Trophoblast cell (in vitro differentiated cells and primary cell): ENCODE results near the gene ASPG.
A peak's percentile ranks its signal among the peaks of the same experiment; 100 is the strongest.

Source experiments
- DNase-seq, 2 donors: peaks; one replicate each; pipeline ENCODE4 v3.0.0-alpha.2; 2016
- H2AFZ ChIP-seq: 2 replicates; pipeline ENCODE4 v1.6.1; 2013; ENCODE audit warnings: low read length, moderate library complexity, mild to moderate bottlenecking; ENCODE audit not compliant: insufficient read depth, poor library complexity
- H2AK5ac ChIP-seq: 2 replicates; pipeline ENCODE4 v1.6.1; 2013; ENCODE audit warnings: mild to moderate bottlenecking, low read length
- H2BK120ac ChIP-seq: 2 replicates; pipeline ENCODE4 v1.6.1; 2013; ENCODE audit warnings: low read length, mild to moderate bottlenecking, moderate library complexity; ENCODE audit not compliant: insufficient read depth, poor library complexity
- H2BK12ac ChIP-seq: 2 replicates; pipeline ENCODE4 v1.6.1; 2013; ENCODE audit warnings: mild to moderate bottlenecking, low read length, moderate library complexity
- H2BK5ac ChIP-seq: 2 replicates; pipeline ENCODE4 v1.6.1; 2013; ENCODE audit warnings: low read length, low read depth, moderate library complexity, mild to moderate bottlenecking; ENCODE audit not compliant: poor library complexity
- H3K14ac ChIP-seq: 2 replicates; pipeline ENCODE4 v1.6.1; 2013; ENCODE audit warnings: mild to moderate bottlenecking, low read length
- H3K18ac ChIP-seq: 2 replicates; pipeline ENCODE4 v1.6.1; 2013; ENCODE audit warnings: mild to moderate bottlenecking, low read length
- H3K23ac ChIP-seq: 2 replicates; pipeline ENCODE4 v1.6.1; 2013; ENCODE audit warnings: low read length
- H3K27ac ChIP-seq: 2 replicates; pipeline ENCODE4 v1.5.1; 2013; ENCODE audit warnings: low read depth, mild to moderate bottlenecking, inconsistent platforms, low read length, moderate library complexity
- H3K27me3 ChIP-seq: 2 replicates; pipeline ENCODE4 v1.6.1; 2013; ENCODE audit warnings: inconsistent platforms, mild to moderate bottlenecking, low read length, moderate library complexity; ENCODE audit not compliant: insufficient read depth
- H3K36me3 ChIP-seq, 2 experiments: 1 replicate in 1 of 2; 2 replicates in 1 of 2; pipeline ENCODE4 v1.6.1; 2013; ENCODE audit warnings: low read length in 2 of 2, mild to moderate bottlenecking in 2 of 2, moderate library complexity in 1 of 2; ENCODE audit not compliant: insufficient read depth in 2 of 2, control insufficient read depth in 1 of 2
- H3K4ac ChIP-seq: 2 replicates; pipeline ENCODE4 v1.6.1; 2013; ENCODE audit warnings: low read depth, mild to moderate bottlenecking, low read length, moderate library complexity
- H3K4me1 ChIP-seq, 2 experiments: 1 replicate in 1 of 2; 2 replicates in 1 of 2; pipeline ENCODE4 v1.6.1; 2013; ENCODE audit warnings: low read length in 2 of 2, mild to moderate bottlenecking in 2 of 2, moderate library complexity in 1 of 2; ENCODE audit not compliant: insufficient read depth in 2 of 2, control insufficient read depth in 1 of 2
- H3K4me2 ChIP-seq: 2 replicates; pipeline ENCODE4 v1.6.1; 2013; ENCODE audit warnings: inconsistent platforms, mild to moderate bottlenecking, low read length, moderate library complexity
- H3K4me3 ChIP-seq: 2 replicates; pipeline ENCODE4 v1.5.1; 2013; ENCODE audit warnings: mild to moderate bottlenecking, low read depth, low read length, inconsistent platforms
- H3K79me1 ChIP-seq: one replicate; pipeline ENCODE4 v1.6.1; 2013; ENCODE audit warnings: low read length
- H3K79me2 ChIP-seq: 2 replicates; pipeline ENCODE4 v1.6.1; 2013; ENCODE audit warnings: low read length, mild to moderate bottlenecking; ENCODE audit not compliant: control insufficient read depth, insufficient read depth, poor library complexity
- H3K9ac ChIP-seq: 2 replicates; pipeline ENCODE4 v1.6.1; 2013; ENCODE audit warnings: mild to moderate bottlenecking, low read length
- H3K9me3 ChIP-seq: 2 replicates; pipeline ENCODE4 v1.6.1; 2013; ENCODE audit warnings: low read depth, mild to moderate bottlenecking, control low read depth, inconsistent platforms, low read length; ENCODE audit not compliant: insufficient read depth
- H4K12ac ChIP-seq: 2 replicates; pipeline ENCODE4 v1.6.1; 2013; ENCODE audit warnings: low read depth, mild to moderate bottlenecking, low read length, moderate library complexity
- H4K8ac ChIP-seq: 2 replicates; pipeline ENCODE4 v1.6.1; 2013; ENCODE audit warnings: low read depth, mild to moderate bottlenecking, low read length, moderate library complexity
- H4K91ac ChIP-seq: one replicate; pipeline ENCODE4 v1.6.1; 2013; ENCODE audit warnings: low read depth, mild to moderate bottlenecking, low read length, moderate library complexity
- WGBS: extraction: QIAGEN DNeasy Blood & Tissue Kit; methylation state at CpG from one replicate; pipeline ENCODE4 v1.1.7; 2013; ENCODE audit warnings: missing lambda C conversion rate; ENCODE audit not compliant: insufficient read length, insufficient coverage; ENCODE audit errors: extremely low coverage; 5-methylcytosine and 5-hydroxymethylcytosine counted together

The ASPG gene

GRCh38 chr14:104092931-104093365, 7.4 kb downstream of the ASPG start:
- H3K14ac ChIP-seq = no peak overlapping the region
- no peak for DNase-seq
- H3K18ac ChIP-seq = no peak overlapping the region
- H3K4me2 ChIP-seq = no peak overlapping the region
- H3K27me3 ChIP-seq = no peaks in the 10 kb centered on the region
- H3K9ac ChIP-seq = no peak overlapping the region
- H2BK120ac ChIP-seq = no peak overlapping the region
- H3K23ac ChIP-seq = no peak overlapping the region
- no peak overlapping the region for H2BK5ac ChIP-seq
- H4K8ac ChIP-seq = no peak overlapping the region
- H2AFZ ChIP-seq = no peak overlapping the region
- H3K4me3 ChIP-seq = no peak overlapping the region
- H4K12ac ChIP-seq = no peak overlapping the region
- H2BK12ac ChIP-seq = no peak overlapping the region
- H3K79me2 ChIP-seq = no peaks in the 10 kb centered on the region
- H3K36me3 ChIP-seq = no peaks in the 10 kb centered on the region
- no peaks in the 10 kb centered on the region for H3K79me1 ChIP-seq
- no peak overlapping the region for H2AK5ac ChIP-seq
- no peak overlapping the region for H3K4ac ChIP-seq
- H3K4me1 ChIP-seq = no peaks in the 10 kb centered on the region
- H3K9me3 ChIP-seq = peaks cover 2% of the 10 kb centered on the region
- no peak overlapping the region for H3K27ac ChIP-seq
- no CpG with 5 or more reads among the region's 11 CpGs for WGBS
- H4K91ac ChIP-seq = no peak overlapping the region

- no peak overlapping the region for H3K9ac ChIP-seq
- no peak overlapping the region for H2AFZ ChIP-seq
- H3K4ac ChIP-seq = no peak overlapping the region
- peaks cover 2% of the 10 kb centered on the region for H3K9me3 ChIP-seq
- no peak overlapping the region for H3K23ac ChIP-seq
- H4K8ac ChIP-seq = no peak overlapping the region
- no peak overlapping the region for H3K4me3 ChIP-seq
- H3K27ac ChIP-seq = no peak overlapping the region
- no peak overlapping the region for H2BK12ac ChIP-seq
- H4K12ac ChIP-seq = no peak overlapping the region
- H3K4me2 ChIP-seq = no peak overlapping the region
- H2AK5ac ChIP-seq = no peak overlapping the region
- H4K91ac ChIP-seq = no peak overlapping the region
- H2BK5ac ChIP-seq = no peak overlapping the region
- H3K36me3 ChIP-seq = no peaks in the 10 kb centered on the region
- no peaks in the 10 kb centered on the region for H3K27me3 ChIP-seq
- no CpG with 5 or more reads among the region's 18 CpGs for WGBS
- H3K79me2 ChIP-seq = no peaks in the 10 kb centered on the region
- H3K14ac ChIP-seq = no peak overlapping the region
- no peak for DNase-seq
- no peaks in the 10 kb centered on the region for H3K4me1 ChIP-seq
- no peaks in the 10 kb centered on the region for H3K79me1 ChIP-seq
- H3K18ac ChIP-seq = no peak overlapping the region
- no peak overlapping the region for H2BK120ac ChIP-seq
Observed at GRCh38 chr14:104093366-104094055, 8.0 kb downstream of the ASPG start.

GRCh38 chr14:104094056-104094708, 8.7 kb downstream of the ASPG start:
- Histone ChIP-seq H3K9ac (no peak overlapping the region), H2BK12ac (no peak overlapping the region)

GRCh38 chr14:104094709-104095425, 9.4 kb downstream of the ASPG start:
- H3K9me3 ChIP-seq = peaks cover 2% of the 10 kb centered on the region
- no peaks in the 10 kb centered on the region for H3K4me1 ChIP-seq
- no CpG with 5 or more reads among the region's 35 CpGs for WGBS
- no peak overlapping the region for H2AFZ ChIP-seq
- H3K4me3 ChIP-seq = peak overlapping the region; percentile 16
- no peak overlapping the region for H4K91ac ChIP-seq
- H3K23ac ChIP-seq = no peak overlapping the region
- H3K36me3 ChIP-seq = no peaks in the 10 kb centered on the region
- peak; percentile 37 to 74 for DNase-seq
- H2BK12ac ChIP-seq = no peak overlapping the region
- H2BK5ac ChIP-seq = no peak overlapping the region
- H3K14ac ChIP-seq = no peak overlapping the region
- no peak overlapping the region for H3K4ac ChIP-seq
- no peaks in the 10 kb centered on the region for H3K79me2 ChIP-seq
- no peak overlapping the region for H3K18ac ChIP-seq
- H4K8ac ChIP-seq = no peak overlapping the region
- H3K9ac ChIP-seq = no peak overlapping the region
- no peaks in the 10 kb centered on the region for H3K27me3 ChIP-seq
- no peaks in the 10 kb centered on the region for H3K79me1 ChIP-seq
- no peak overlapping the region for H2BK120ac ChIP-seq
- H2AK5ac ChIP-seq = no peak overlapping the region
- H3K27ac ChIP-seq = no peak overlapping the region
- no peak overlapping the region for H3K4me2 ChIP-seq
- H4K12ac ChIP-seq = no peak overlapping the region

More at GRCh38 chr14:104094056-104094708, 8.7 kb downstream of the ASPG start:
- DNase-seq = no peak
- no peak overlapping the region for H3K4ac ChIP-seq
- no peak overlapping the region for H3K23ac ChIP-seq
- H4K12ac ChIP-seq = no peak overlapping the region
- no peak overlapping the region for H4K8ac ChIP-seq
- no peak overlapping the region for H2BK120ac ChIP-seq
- H3K14ac ChIP-seq = no peak overlapping the region
- no peaks in the 10 kb centered on the region for H3K27me3 ChIP-seq
- H3K9me3 ChIP-seq = peaks cover 2% of the 10 kb centered on the region
- H2BK5ac ChIP-seq = no peak overlapping the region
- H3K27ac ChIP-seq = no peak overlapping the region
- H3K4me2 ChIP-seq = no peak overlapping the region
- H3K4me1 ChIP-seq = no peaks in the 10 kb centered on the region
- no peak overlapping the region for H2AK5ac ChIP-seq
- H4K91ac ChIP-seq = no peak overlapping the region
- H3K4me3 ChIP-seq = peak overlapping the region; percentile 16
- no CpG with 5 or more reads among the region's 20 CpGs for WGBS
- H3K18ac ChIP-seq = no peak overlapping the region
- H3K36me3 ChIP-seq = no peaks in the 10 kb centered on the region
- H3K79me2 ChIP-seq = no peaks in the 10 kb centered on the region
- no peak overlapping the region for H2AFZ ChIP-seq
- H3K79me1 ChIP-seq = no peaks in the 10 kb centered on the region
